ENCODE data around the gene ZNF780B. TPM values are rescaled to one million over a fixed set of nuclear protein-coding genes. Genes with fewer than 3 reads are reported as not detected.

Gene ZNF780B
- total and polyA plus RNA-seq, 2 donors (not counting 3 experiments of a cell fraction or from before 2014, with no cell fraction given) = 2.6 to 13.5 TPM

- Histone ChIP-seq H3K27ac (ENCODE audit: insufficient read depth, low read depth, low read length) (peak overlapping the region; percentile 61), H2AFZ (ENCODE audit: low read depth, low read length) (no peak overlapping the region), H3K9ac (replicated peaks; ENCODE audit: extremely low read depth, insufficient read depth, low read length) (no peak overlapping the region), H3K4me3 (replicated peaks in 1 of 3; ENCODE audit: insufficient read depth in 1 of 3, low read depth in 1 of 3, low read length in 3 of 3) (no peak overlapping the region), H4K20me1 (replicated peaks; ENCODE audit: control insufficient read depth, extremely low read depth, insufficient read depth, low read length) (no peaks in the 10 kb centered on the region), H3K27me3 (ENCODE audit: control insufficient read depth in 2 of 2, insufficient read depth in 2 of 2, low read length in 2 of 2) (no peaks in the 10 kb centered on the region), H3K4me2 (ENCODE audit: insufficient read depth, low read length) (no peak overlapping the region), H3K79me2 (ENCODE audit: control insufficient read depth, insufficient read depth, low read length) (no peaks in the 10 kb centered on the region), H3K9me1 (replicated peaks; ENCODE audit: control insufficient read depth, extremely low read depth, insufficient read depth, low read length) (no peaks in the 10 kb centered on the region), H3K4me1 (ENCODE audit: control insufficient read depth, extremely low read depth, insufficient read depth, low read length) (peaks cover 3% of the 10 kb centered on the region), H3K36me3 (ENCODE audit: control insufficient read depth in 2 of 2, extremely low read depth in 1 of 2, insufficient read depth in 2 of 2, low read length in 2 of 2) (peaks cover 0 to 3% of the 10 kb centered on the region in 2 experiments), H3K9me3 (replicated peaks; ENCODE audit: control insufficient read depth, insufficient read depth, low read length) (no peaks in the 10 kb centered on the region)
- ChIA-PET POLR2A (no interaction called here), CTCF (no interaction called here)
- dilution Hi-C loops (cut with MboI; ENCODE audit: extremely low pct_ligation_motif_present, low sequenced_read_pairs) (no loop called here), intact Hi-C loops (cut with micrococcal nuclease) (no loop called here)
- no TSS peak for BruUV-seq (replicated peaks)
- FAIRE-seq (peak; percentile 65), DNase-seq (ENCODE audit: low read depth, low spot score) (peak; percentile 95)
- TF ChIP-seq FOS (IDR thresholded peaks at IDR 0.05; ENCODE audit: borderline replicate concordance, insufficient read depth, low read length) (no peak), POLR2AphosphoS5 (IDR thresholded peaks at IDR 0.05; ENCODE audit: insufficient read depth, low read depth, low read length) (no peak), MYC (IDR thresholded peaks at IDR 0.05; ENCODE audit: low read depth, low read length) (no peak), GATA2 (IDR thresholded peaks at IDR 0.05; ENCODE audit: insufficient read depth, insufficient read length, low read depth, low read length) (no peak), POLR2A (IDR thresholded peaks at IDR 0.05; ENCODE audit: low read depth, low read length) (no peak), EZH2 (IDR thresholded peaks at IDR 0.05; ENCODE audit: borderline replicate concordance, low read depth, low read length, severe bottlenecking) (no peak)
- TF ChIP-seq, protein P1, sequence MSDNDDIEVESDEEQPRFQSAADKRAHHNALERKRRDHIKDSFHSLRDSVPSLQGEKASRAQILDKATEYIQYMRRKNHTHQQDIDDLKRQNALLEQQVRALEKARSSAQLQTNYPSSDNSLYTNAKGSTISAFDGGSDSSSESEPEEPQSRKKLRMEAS (IDR thresholded peaks at IDR 0.05; ENCODE audit: insufficient read depth, insufficient read length) = no peak
- TF ChIP-seq, protein P2, sequence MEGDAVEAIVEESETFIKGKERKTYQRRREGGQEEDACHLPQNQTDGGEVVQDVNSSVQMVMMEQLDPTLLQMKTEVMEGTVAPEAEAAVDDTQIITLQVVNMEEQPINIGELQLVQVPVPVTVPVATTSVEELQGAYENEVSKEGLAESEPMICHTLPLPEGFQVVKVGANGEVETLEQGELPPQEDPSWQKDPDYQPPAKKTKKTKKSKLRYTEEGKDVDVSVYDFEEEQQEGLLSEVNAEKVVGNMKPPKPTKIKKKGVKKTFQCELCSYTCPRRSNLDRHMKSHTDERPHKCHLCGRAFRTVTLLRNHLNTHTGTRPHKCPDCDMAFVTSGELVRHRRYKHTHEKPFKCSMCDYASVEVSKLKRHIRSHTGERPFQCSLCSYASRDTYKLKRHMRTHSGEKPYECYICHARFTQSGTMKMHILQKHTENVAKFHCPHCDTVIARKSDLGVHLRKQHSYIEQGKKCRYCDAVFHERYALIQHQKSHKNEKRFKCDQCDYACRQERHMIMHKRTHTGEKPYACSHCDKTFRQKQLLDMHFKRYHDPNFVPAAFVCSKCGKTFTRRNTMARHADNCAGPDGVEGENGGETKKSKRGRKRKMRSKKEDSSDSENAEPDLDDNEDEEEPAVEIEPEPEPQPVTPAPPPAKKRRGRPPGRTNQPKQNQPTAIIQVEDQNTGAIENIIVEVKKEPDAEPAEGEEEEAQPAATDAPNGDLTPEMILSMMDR (IDR thresholded peaks at IDR 0.05; ENCODE audit: extremely low read depth in 1 of 2, insufficient read depth in 1 of 2, low read depth in 1 of 2, low read length in 2 of 2) = no peak
Measured at GRCh38 chr19:40006273-40006691, 49.7 kb downstream of the ZNF780B start.
